Stimulated activated CD8-positive, alpha-beta memory T cell treated with anti-CD3 and anti-CD28 coated beads, Interleukin-7, amount 100 ng/mL, for 48 hours (primary cell): Measurements from ENCODE around the gene C11orf24.

Experiments used
- DNase-seq, 2 donors: peaks; one replicate each; pipeline ENCODE4 v3.0.0-alpha.2; 2020; ENCODE audit warnings: low read depth in 1 of 2; ENCODE audit errors: extremely low read depth in 1 of 2

Gene C11orf24

GRCh38 chr11:68271781-68272608 is at the start of gene C11orf24:
C11orf24 (minus strand) TSS chr11:68271973; CDS start chr11:68263767, 8,206 bp downstream.
- peak; percentile 85 to 93 for DNase-seq

GRCh38 chr11:68317147-68317785 is 45.5 kb upstream of the C11orf24 start:
- DNase-seq, result no peak

- no peak for DNase-seq
Measured at GRCh38 chr11:68315171-68315920, 43.6 kb upstream of the C11orf24 start.

GRCh38 chr11:68314203-68315170 is 42.7 kb upstream of the C11orf24 start:
- no peak for DNase-seq

- no peak for DNase-seq
Measured at GRCh38 chr11:68313574-68314202, 41.9 kb upstream of the C11orf24 start.

- no peak for DNase-seq
Measured at GRCh38 chr11:68312780-68313573, 41.2 kb upstream of the C11orf24 start.

GRCh38 chr11:68312117-68312779 is 40.5 kb upstream of the C11orf24 start, which contains the start of gene LRP5:
LRP5 (plus strand) TSS chr11:68312591; CDS start chr11:68312715, 124 bp downstream.
- DNase-seq, result no peak

- no peak for DNase-seq
Measured at GRCh38 chr11:68311160-68312116, 39.7 kb upstream of the C11orf24 start.

GRCh38 chr11:68309621-68310185 is 37.9 kb upstream of the C11orf24 start:
- DNase-seq, result no peak

GRCh38 chr11:68308068-68308467 is 36.3 kb upstream of the C11orf24 start:
- no peak for DNase-seq

- no peak for DNase-seq
Measured at GRCh38 chr11:68306636-68307035, 34.9 kb upstream of the C11orf24 start.

- DNase-seq, result no peak
Measured at GRCh38 chr11:68303982-68304780, 32.4 kb upstream of the C11orf24 start.

- no peak for DNase-seq
Measured at GRCh38 chr11:68303083-68303482, 31.3 kb upstream of the C11orf24 start.

- no peak for DNase-seq
Measured at GRCh38 chr11:68302670-68303069, 30.9 kb upstream of the C11orf24 start.

GRCh38 chr11:68302256-68302655 is 30.5 kb upstream of the C11orf24 start:
- no peak for DNase-seq
